Measurements from ENCODE around the gene AGBL4.

AGBL4 gene

DNA sequence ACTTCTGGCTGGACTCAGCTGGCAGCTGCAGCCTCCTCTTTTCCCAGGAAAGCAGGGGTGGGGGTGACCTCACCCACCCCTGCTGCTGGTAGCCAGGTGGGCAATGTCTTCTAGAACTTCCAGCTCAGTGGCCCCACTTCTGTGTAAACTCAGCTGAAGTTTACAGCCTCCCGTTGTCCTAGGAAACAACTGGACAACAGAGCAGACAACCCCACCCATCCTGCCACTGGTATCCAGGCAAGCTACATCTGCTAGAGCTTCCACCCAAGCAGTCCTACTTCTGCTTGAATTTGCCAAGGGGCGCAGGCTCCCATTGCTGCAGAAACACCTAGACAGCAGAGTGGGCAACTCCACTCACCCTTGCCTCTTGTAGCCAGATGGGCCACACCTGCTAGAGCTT lies 937.4 kb downstream of the AGBL4 start:
- no peaks in the 10 kb centered on the region for H3K4me1 ChIP-seq
- H3K27me3 ChIP-seq: no peaks in the 10 kb centered on the region
- H3K36me3 ChIP-seq: no peaks in the 10 kb centered on the region
- peaks cover 0 to 4% (median 0%) of the 10 kb centered on the region in 3 donors for H3K9me3 ChIP-seq
- DNase-seq: no peak
- no peak overlapping the region for H3K4me3 ChIP-seq
- intact Hi-C loops (cut with DNase I; ENCODE audit: low total_unique reads): no loop called here
- TF ChIP-seq, protein P1, sequence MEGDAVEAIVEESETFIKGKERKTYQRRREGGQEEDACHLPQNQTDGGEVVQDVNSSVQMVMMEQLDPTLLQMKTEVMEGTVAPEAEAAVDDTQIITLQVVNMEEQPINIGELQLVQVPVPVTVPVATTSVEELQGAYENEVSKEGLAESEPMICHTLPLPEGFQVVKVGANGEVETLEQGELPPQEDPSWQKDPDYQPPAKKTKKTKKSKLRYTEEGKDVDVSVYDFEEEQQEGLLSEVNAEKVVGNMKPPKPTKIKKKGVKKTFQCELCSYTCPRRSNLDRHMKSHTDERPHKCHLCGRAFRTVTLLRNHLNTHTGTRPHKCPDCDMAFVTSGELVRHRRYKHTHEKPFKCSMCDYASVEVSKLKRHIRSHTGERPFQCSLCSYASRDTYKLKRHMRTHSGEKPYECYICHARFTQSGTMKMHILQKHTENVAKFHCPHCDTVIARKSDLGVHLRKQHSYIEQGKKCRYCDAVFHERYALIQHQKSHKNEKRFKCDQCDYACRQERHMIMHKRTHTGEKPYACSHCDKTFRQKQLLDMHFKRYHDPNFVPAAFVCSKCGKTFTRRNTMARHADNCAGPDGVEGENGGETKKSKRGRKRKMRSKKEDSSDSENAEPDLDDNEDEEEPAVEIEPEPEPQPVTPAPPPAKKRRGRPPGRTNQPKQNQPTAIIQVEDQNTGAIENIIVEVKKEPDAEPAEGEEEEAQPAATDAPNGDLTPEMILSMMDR (IDR thresholded peaks at IDR 0.05): no peak
- no peak overlapping the region for H3K27ac ChIP-seq

DNA sequence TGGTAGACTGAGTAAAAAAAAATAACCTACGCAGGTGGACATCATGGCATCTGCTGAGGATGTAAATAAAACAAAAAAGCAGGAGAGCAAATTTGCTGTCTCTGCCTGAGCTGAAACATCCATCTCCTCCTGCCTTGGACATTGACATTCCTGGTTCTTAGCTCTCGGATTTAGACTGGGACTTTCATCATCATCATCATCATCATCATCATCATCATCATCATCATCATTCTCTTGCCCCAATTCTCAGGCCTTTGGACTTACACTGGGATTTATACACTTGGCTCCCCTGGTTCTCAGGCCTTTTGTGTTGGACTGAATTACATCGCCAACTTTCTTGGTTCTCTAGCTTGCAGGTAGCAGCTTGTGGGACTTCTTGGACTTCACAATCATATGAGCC lies 938.7 kb downstream of the AGBL4 start:
- intact Hi-C loops (cut with DNase I; ENCODE audit: low total_unique reads): no loop called here
- TF ChIP-seq, protein P1 (IDR thresholded peaks at IDR 0.05): no peak
- DNase-seq: no peak
- Histone ChIP-seq H3K4me1 (no peaks in the 10 kb centered on the region), H3K27ac (no peak overlapping the region), H3K4me3 (no peak overlapping the region), H3K9me3 (no peaks in the 10 kb centered on the region), H3K27me3 (no peaks in the 10 kb centered on the region), H3K36me3 (no peaks in the 10 kb centered on the region)

DNA sequence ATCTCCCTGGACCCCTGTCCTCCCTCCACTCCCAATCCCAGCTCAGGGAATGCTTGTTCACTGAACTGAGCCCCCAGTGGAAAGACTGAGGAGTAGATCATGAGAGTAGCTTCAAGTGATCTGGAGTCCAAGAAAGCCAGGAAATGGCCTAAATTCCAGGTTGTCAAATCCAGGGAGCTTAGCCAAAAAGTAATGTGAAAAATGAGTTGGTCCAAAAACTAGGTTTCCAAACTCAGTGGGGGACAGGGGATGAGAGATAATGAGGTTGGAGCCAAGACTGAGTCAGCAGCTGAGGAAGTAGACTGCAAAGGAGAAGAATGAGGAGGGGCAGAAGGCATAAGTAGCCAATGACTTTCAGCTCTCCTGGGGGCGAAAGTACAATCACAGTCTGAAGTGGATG lies 963.0 kb downstream of the AGBL4 start:
- Histone ChIP-seq H3K36me3 (no peaks in the 10 kb centered on the region), H3K27me3 (no peaks in the 10 kb centered on the region)
- no peak for DNase-seq

DNA sequence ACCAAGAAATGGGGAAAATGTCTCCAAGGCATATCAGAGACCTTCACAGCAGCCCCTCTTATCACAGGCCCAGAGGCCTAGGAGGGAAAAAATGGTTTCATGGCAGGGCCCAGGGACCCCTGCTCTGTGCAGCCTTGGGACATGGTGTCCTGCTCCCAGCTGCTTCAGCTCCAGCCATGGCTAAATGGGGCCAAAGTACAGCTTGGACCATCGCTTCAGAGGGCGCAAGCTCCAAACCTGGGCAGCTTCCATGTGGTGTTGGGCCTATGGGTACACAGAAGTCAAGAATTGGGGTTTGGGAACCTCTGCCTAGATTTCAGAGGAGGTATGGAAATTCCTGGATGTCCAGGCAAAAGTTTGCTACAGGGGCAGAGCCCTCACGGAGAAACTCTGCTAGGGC lies 964.7 kb downstream of the AGBL4 start:
- intact Hi-C loops (cut with DNase I; ENCODE audit: low total_unique reads): no loop called here
- H3K27ac ChIP-seq: no peak overlapping the region
- H3K4me1 ChIP-seq: no peaks in the 10 kb centered on the region
- no peaks in the 10 kb centered on the region for H3K9me3 ChIP-seq
- no peaks in the 10 kb centered on the region for H3K36me3 ChIP-seq
- TF ChIP-seq, protein P1 (IDR thresholded peaks at IDR 0.05): no peak
- H3K4me3 ChIP-seq: no peak overlapping the region
- no peaks in the 10 kb centered on the region for H3K27me3 ChIP-seq
- no peak for DNase-seq

More for the DNA sequence above, 963.0 kb downstream of the AGBL4 start:
- Histone ChIP-seq H3K4me3 (no peak overlapping the region), H3K4me1 (no peaks in the 10 kb centered on the region), H3K9me3 (no peaks in the 10 kb centered on the region), H3K27ac (no peak overlapping the region)
- intact Hi-C loops (cut with DNase I; ENCODE audit: low total_unique reads): no loop called here
- TF ChIP-seq, protein P1 (IDR thresholded peaks at IDR 0.05): no peak

DNA sequence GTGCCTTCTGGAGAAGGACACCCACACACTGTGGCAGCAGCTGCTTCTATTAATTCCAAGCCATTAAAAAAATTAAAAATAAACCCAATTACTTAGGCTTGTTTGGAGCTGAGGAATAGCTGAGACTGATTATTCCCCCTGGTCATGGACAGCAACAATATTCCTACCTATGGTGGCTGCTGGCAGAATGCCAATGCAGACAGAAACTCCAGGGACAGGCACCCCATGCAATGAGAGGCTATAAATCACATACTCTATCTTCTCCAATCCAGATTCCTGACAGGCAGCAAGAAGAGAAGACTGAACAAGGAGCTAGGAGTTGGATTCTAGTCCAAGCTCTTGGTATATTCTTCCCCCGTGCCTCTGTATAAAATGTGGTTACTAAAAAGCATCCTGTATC lies 971.7 kb downstream of the AGBL4 start:
- TF ChIP-seq, protein P1 (IDR thresholded peaks at IDR 0.05): no peak
- Histone ChIP-seq H3K9me3 (no peaks in the 10 kb centered on the region), H3K4me1 (no peaks in the 10 kb centered on the region), H3K36me3 (no peaks in the 10 kb centered on the region), H3K27ac (no peak overlapping the region), H3K4me3 (no peak overlapping the region), H3K27me3 (no peaks in the 10 kb centered on the region)
- intact Hi-C loops (cut with DNase I; ENCODE audit: low total_unique reads): no loop called here
- no peak for DNase-seq

DNA sequence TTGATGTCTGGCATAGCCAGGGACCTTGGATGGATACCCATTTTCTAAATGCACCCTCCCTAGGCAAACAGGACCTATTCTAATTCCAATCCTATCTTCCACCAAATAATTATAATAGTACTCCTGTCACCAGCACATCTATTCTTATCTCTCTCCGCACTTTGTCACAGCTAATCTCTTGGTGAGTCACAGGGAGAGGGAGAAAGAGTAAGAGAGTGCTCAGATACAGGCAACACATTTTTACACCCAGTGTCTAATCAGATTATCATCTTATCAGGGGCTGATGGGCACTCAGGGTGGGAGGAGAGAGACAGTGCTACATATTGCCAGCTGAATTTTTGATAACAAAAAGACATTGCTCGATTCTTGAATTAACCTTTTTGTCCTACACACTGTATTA lies 972.1 kb downstream of the AGBL4 start:
- Histone ChIP-seq H3K4me1 (no peaks in the 10 kb centered on the region), H3K27ac (no peak overlapping the region), H3K9me3 (no peaks in the 10 kb centered on the region), H3K4me3 (no peak overlapping the region), H3K36me3 (no peaks in the 10 kb centered on the region), H3K27me3 (no peaks in the 10 kb centered on the region)
- intact Hi-C loops (cut with DNase I; ENCODE audit: low total_unique reads): no loop called here
- DNase-seq: no peak
- TF ChIP-seq, protein P1 (IDR thresholded peaks at IDR 0.05): no peak
